PC-9 (cell line): ENCODE results near the gene FANCG. TPM values are rescaled to one million over a fixed set of nuclear protein-coding genes. Genes with fewer than 3 reads are reported as not detected.

ENCODE experiments used
- BruUV-seq: library from RNA; stranded (reverse); fragments of 400-500 nt; replicated peaks from 2 replicates; lab custom pipeline; 2021; lab: Mats Ljungman, UMichigan
- CTCF ChIA-PET: fragments of 300-600 bp; sonication (Branson Sonifier 250); formaldehyde crosslinking; loops from one replicate; lab custom pipeline; 2022; ENCODE audit warnings: antibody characterized with exemption; lab: Charles Lee
- POLR2A ChIA-PET: fragments of 300-600 bp; sonication (Branson Sonifier 250); formaldehyde crosslinking; loops from one replicate; lab custom pipeline; 2022; ENCODE audit warnings: antibody characterized with exemption; ENCODE audit not compliant: unreplicated experiment; lab: Charles Lee
- DNase-seq, 2 experiments: peaks; one replicate each; pipeline versions ENCODE4 v3.0.0 to v3.0.0-alpha.2; 2015 to 2022; ENCODE audit warnings: mixed read lengths in 1 of 2
- H2AFZ ChIP-seq: fragments of 200-600 bp; sonication (generic); 2 replicates; pipeline ENCODE4 v1.8.1; 2017; ENCODE audit warnings: antibody characterized with exemption
- H3F3A ChIP-seq: fragments of 200-600 bp; sonication (generic); 2 replicates; pipeline ENCODE4 v1.8.1; 2017; ENCODE audit warnings: antibody characterized with exemption, mild to moderate bottlenecking, low read depth; ENCODE audit not compliant: insufficient read depth
- H3K27ac ChIP-seq: fragments of 200-600 bp; sonication (generic); 2 replicates; pipeline ENCODE4 v1.6.1; 2016; ENCODE audit warnings: mixed run types
- H3K27me3 ChIP-seq: fragments of 200-600 bp; sonication (generic); 2 replicates; pipeline ENCODE4 v1.6.1; 2016; ENCODE audit warnings: low read depth, mixed run types; ENCODE audit not compliant: insufficient read depth
- H3K36me3 ChIP-seq: fragments of 200-600 bp; sonication (generic); 2 replicates; pipeline ENCODE4 v1.6.1; 2016; ENCODE audit warnings: low read depth, mixed run types
- H3K4me1 ChIP-seq: fragments of 200-600 bp; sonication (generic); replicated peaks from 2 replicates; pipeline ENCODE4 v1.6.1; 2016; ENCODE audit warnings: mixed run types; ENCODE audit not compliant: insufficient read depth
- H3K4me2 ChIP-seq: fragments of 200-600 bp; sonication (generic); 2 replicates; pipeline ENCODE4 v1.6.1; 2017; ENCODE audit warnings: mixed run types
- H3K4me3 ChIP-seq: fragments of 200-600 bp; sonication (generic); 2 replicates; pipeline ENCODE4 v1.6.1; 2016; ENCODE audit warnings: mixed run types
- H3K79me2 ChIP-seq: fragments of 200-600 bp; sonication (generic); 2 replicates; pipeline ENCODE4 v1.6.1; 2017; ENCODE audit warnings: low read depth, mixed run types
- H3K9me2 ChIP-seq: fragments of 200-600 bp; sonication (generic); 2 replicates; pipeline ENCODE4 v1.8.1; 2017; ENCODE audit warnings: mild to moderate bottlenecking; ENCODE audit not compliant: insufficient read depth
- H3K9me3 ChIP-seq: fragments of 200-600 bp; sonication (generic); 2 replicates; pipeline ENCODE4 v1.8.1; 2016; ENCODE audit warnings: low read depth; ENCODE audit not compliant: insufficient read depth
- H4K20me1 ChIP-seq: fragments of 200-600 bp; sonication (generic); 2 replicates; pipeline ENCODE4 v1.8.1; 2017; ENCODE audit not compliant: insufficient read depth
- CTCF ChIP-seq: fragments of 200-600 bp; sonication (generic); conservative IDR thresholded peaks from 2 replicates; pipeline ENCODE4 v1.6.1; 2017; ENCODE audit warnings: mixed run types, antibody characterized with exemption, mild to moderate bottlenecking, moderate library complexity
- EZH2 ChIP-seq: fragments of 200-600 bp; sonication (generic); IDR thresholded peaks from 2 replicates; pipeline ENCODE4 v1.8.0; 2017; ENCODE audit warnings: antibody characterized with exemption, low read depth
- intact Hi-C: fragments of 100-400 bp; cut with micrococcal nuclease; formaldehyde crosslinking; loops from one replicate; pipeline ENCODE4 v1.10.0; 2022; ENCODE audit not compliant: unreplicated experiment
- total RNA-seq: library from RNA; stranded (reverse); gene quantifications from 2 replicates; pipeline ENCODE4 v1.2.3, GENCODE V29; 2021

Gene FANCG
- total RNA-seq, 1 experiment from 2014 or later, result 45.3 TPM

DNA sequence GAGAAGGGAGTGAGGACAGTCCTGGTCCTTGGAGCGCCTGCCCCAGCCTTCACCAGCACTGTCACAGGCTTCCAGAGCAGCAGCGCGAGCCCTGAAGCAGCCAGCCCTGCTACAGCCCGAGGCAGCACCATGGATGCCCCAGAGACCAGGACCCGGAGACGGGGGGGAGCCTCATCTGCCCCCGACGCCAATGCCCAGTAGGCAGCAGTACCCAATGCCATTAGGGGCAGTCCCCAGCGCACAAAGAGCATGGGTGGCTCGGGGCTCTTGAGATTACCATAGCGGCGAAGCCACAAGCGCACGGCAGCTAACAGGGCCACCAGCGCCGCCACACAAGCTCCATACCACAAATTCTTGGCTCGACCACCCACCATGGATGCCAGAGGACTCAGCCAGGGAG is 11.8 kb upstream of the FANCG start:
- POLR2A ChIA-PET, result no interaction called here

GRCh38 chr9:35089434-35089833 is 9.7 kb upstream of the FANCG start:
- no peaks in the 10 kb centered on the region for H3K9me3 ChIP-seq
- H3F3A ChIP-seq, result no peaks in the 10 kb centered on the region
- intact Hi-C loops, result no loop called here
- TF ChIP-seq EZH2, result no peak
- H3K4me2 ChIP-seq, result no peak overlapping the region
- H3K27ac ChIP-seq, result no peak overlapping the region
- no peaks in the 10 kb centered on the region for H3K27me3 ChIP-seq
- DNase-seq, result no peak
- no TSS peak for BruUV-seq
- H3K79me2 ChIP-seq, result no peaks in the 10 kb centered on the region
- no peaks in the 10 kb centered on the region for H3K36me3 ChIP-seq
- CTCF ChIA-PET, result no interaction called here
- H2AFZ ChIP-seq, result no peak overlapping the region
- POLR2A ChIA-PET, result no interaction called here
- no peaks in the 10 kb centered on the region for H4K20me1 ChIP-seq
- no peak overlapping the region for H3K4me3 ChIP-seq
- no peaks in the 10 kb centered on the region for H3K4me1 ChIP-seq
- no peaks in the 10 kb centered on the region for H3K9me2 ChIP-seq

More for the DNA sequence above, 11.8 kb upstream of the FANCG start:
- H2AFZ ChIP-seq, result no peak overlapping the region
- no peak overlapping the region for H3K27ac ChIP-seq
- H4K20me1 ChIP-seq, result no peaks in the 10 kb centered on the region
- no peaks in the 10 kb centered on the region; the same call in 1 of the 2 replicates for H3F3A ChIP-seq
- no peak for DNase-seq
- CTCF ChIA-PET, result no interaction called here
- H3K27me3 ChIP-seq, result no peaks in the 10 kb centered on the region
- no peak overlapping the region for H3K4me2 ChIP-seq
- TF ChIP-seq CTCF (no peak), EZH2 (no peak)
- H3K4me1 ChIP-seq, result 0 out of 2 replicates have a peak, but pooled peaks cover 3% of the 10 kb centered on the region
- no peaks in the 10 kb centered on the region for H3K9me3 ChIP-seq
- H3K9me2 ChIP-seq, result no peaks in the 10 kb centered on the region
- intact Hi-C loops, result no loop called here
- no peak overlapping the region for H3K4me3 ChIP-seq
- no TSS peak for BruUV-seq
- 0 out of 2 replicates have a peak, but pooled peaks cover 6% of the 10 kb centered on the region for H3K79me2 ChIP-seq
- H3K36me3 ChIP-seq, result no peaks in the 10 kb centered on the region

DNA sequence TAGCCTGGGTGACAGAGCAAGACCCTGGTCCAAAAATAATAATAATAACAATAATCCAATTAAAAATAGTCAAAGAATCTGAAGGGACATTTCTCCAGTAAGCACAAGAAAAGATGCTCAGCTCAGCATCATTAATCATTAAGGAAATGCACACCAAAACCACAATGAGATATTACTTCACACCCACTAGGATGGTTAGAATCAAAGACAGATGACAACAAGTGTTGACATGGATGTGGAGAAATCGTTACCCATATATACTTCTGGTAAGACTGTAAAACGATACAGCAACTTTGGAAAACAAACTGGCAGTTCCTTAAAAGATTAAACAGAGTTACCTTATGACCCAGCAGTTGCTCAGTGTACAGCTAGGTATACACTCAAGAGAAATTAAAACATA is 5.3 kb upstream of the FANCG start:
- no peaks in the 10 kb centered on the region for H3K9me2 ChIP-seq
- H3K27ac ChIP-seq, result no peak overlapping the region
- TF ChIP-seq EZH2 (no peak), CTCF (no peak)
- H3K27me3 ChIP-seq, result no peaks in the 10 kb centered on the region
- ChIA-PET CTCF (no interaction called here), POLR2A (no interaction called here)
- no peaks in the 10 kb centered on the region for H3K79me2 ChIP-seq
- no peak overlapping the region for H2AFZ ChIP-seq
- no peak overlapping the region for H3K4me3 ChIP-seq
- no peaks in the 10 kb centered on the region for H3K4me1 ChIP-seq
- BruUV-seq, result no TSS peak
- H3K9me3 ChIP-seq, result no peaks in the 10 kb centered on the region
- DNase-seq, result no peak
- no peak overlapping the region for H3K4me2 ChIP-seq
- H3F3A ChIP-seq, result peaks cover 14% of the 10 kb centered on the region; the same call in 1 of the 2 replicates
- no peaks in the 10 kb centered on the region for H3K36me3 ChIP-seq
- no peaks in the 10 kb centered on the region for H4K20me1 ChIP-seq
- intact Hi-C loops, result no loop called here

DNA sequence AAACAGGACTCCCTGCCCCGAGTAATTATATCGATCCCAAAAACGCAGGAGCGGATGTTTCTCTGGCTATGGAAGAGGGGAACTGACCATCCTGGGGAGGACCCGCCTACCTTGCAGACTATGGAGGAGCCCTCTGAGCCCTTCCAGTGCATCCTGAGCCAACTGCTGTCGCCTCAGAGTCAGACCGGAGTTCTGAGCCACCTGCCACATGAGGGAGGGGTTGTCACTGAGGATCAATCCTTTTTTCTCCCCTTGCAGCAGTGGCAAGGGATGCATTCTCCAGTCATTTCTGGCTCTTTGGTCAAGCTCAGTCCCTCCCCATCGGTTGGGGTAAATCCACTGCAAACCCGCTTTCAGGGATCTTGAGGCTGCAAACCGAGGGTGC is 709 bp downstream of the FANCG start:
- peak in 1 of 2 experiments; percentile 1 for DNase-seq
- Histone ChIP-seq H3K4me1 (no peaks in the 10 kb centered on the region), H3F3A (peaks cover 15% of the 10 kb centered on the region; the same call in 1 of the 2 replicates), H2AFZ (peak overlapping the region; percentile 76), H3K79me2 (peaks cover 18% of the 10 kb centered on the region), H3K27me3 (no peaks in the 10 kb centered on the region), H3K4me2 (peak overlapping the region; percentile 90), H3K27ac (peak overlapping the region; percentile 62; the same call in 1 of the 2 replicates), H3K4me3 (peak overlapping the region; percentile 84), H4K20me1 (no peaks in the 10 kb centered on the region), H3K9me2 (no peaks in the 10 kb centered on the region), H3K36me3 (no peaks in the 10 kb centered on the region), H3K9me3 (no peaks in the 10 kb centered on the region)
- CTCF ChIA-PET, result no interaction called here
- TSS peak; percentile 28 for BruUV-seq
- POLR2A ChIA-PET, result interaction anchor here (0.5 to 0.7 kb wide), 3 partner anchors 24 to 64 kb away, joined by 3 to 4 read pairs (median 3); partner anchors contain the start of gene ATOSB
- TF ChIP-seq EZH2 (no peak), CTCF (no peak)
- intact Hi-C loops, result no loop called here
